ENCODE data around the gene PSME1.

DNA sequence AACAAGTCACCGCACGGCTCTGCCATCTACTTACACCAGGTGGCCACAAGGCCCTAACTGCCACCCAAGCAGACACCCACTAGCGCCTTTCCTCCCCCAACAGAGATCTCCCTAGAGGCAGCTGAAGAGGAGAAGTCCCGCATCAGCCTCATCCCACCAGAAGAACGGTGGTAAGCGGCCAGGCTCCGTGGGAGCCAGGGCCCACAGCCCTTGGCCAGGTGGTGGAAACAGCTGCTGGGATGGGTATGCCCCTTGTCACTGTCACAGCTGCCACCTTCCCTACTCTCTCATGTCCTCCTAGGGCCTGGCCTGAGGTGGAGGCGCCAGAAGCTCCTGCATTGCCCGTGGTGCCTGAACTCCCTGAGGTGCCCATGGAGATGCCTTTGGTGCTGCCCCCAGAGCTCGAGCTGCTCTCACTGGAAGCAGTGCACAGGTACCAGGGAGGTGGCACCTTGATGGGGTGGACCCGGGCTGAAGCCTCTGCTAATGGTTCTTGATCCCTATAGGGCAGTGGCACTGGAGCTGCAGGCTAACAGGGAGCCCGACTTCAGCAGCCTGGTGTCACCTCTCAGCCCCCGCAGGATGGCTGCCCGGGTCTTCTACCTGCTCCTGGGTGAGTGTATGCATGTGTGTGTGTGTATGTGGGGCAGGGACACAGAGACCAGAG is 43.4 kb downstream of the PSME1 start:
- no peak for TF ChIP-seq EZH2 (conservative IDR thresholded peaks at IDR 0.05; ENCODE audit: low read depth, low read length)
- TF ChIP-seq, protein P1, sequence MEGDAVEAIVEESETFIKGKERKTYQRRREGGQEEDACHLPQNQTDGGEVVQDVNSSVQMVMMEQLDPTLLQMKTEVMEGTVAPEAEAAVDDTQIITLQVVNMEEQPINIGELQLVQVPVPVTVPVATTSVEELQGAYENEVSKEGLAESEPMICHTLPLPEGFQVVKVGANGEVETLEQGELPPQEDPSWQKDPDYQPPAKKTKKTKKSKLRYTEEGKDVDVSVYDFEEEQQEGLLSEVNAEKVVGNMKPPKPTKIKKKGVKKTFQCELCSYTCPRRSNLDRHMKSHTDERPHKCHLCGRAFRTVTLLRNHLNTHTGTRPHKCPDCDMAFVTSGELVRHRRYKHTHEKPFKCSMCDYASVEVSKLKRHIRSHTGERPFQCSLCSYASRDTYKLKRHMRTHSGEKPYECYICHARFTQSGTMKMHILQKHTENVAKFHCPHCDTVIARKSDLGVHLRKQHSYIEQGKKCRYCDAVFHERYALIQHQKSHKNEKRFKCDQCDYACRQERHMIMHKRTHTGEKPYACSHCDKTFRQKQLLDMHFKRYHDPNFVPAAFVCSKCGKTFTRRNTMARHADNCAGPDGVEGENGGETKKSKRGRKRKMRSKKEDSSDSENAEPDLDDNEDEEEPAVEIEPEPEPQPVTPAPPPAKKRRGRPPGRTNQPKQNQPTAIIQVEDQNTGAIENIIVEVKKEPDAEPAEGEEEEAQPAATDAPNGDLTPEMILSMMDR (CRISPR knock-in tag; IDR thresholded peaks at IDR 0.05): no peak
- no peak for TF ChIP-seq ZNF362 (CRISPR knock-in tag; IDR thresholded peaks at IDR 0.05; ENCODE audit: borderline replicate concordance)
- TF ChIP-seq ELK4 (CRISPR knock-in tag; IDR thresholded peaks at IDR 0.05; ENCODE audit: borderline replicate concordance): no peak

Measured in HepG2 (cell line).